K562 (cell line): ENCODE measurements around the gene UGT2A3. TPM values are rescaled to one million over a fixed set of nuclear protein-coding genes. Genes with fewer than 3 reads are reported as not detected.

Experiments
- ATAC-seq: fragments of 200-7000 bp; cut with Tn5 transposase; 3 replicates; pipeline ENCODE4 v1.9.1; 2020; ENCODE audit warnings: moderate library complexity
- BruUV-seq: library from RNA; stranded (reverse); fragments of 400-500 nt; replicated peaks from 2 replicates; lab custom pipeline; 2021; lab: Mats Ljungman, UMichigan
- CTCF ChIA-PET: fragments of 300-600 bp; formaldehyde crosslinking; extraction: SDS; loops from one replicate; lab custom pipeline; 2021; ENCODE audit warnings: low intra/inter-chr PET ratio; lab: Yijun Ruan, JAX
- POLR2A ChIA-PET: fragments of 300-600, 350-650 bp; sonication (Branson Sonifier 250); formaldehyde crosslinking; extraction: SDS; loops from one replicate; lab custom pipeline; 2021; ENCODE audit warnings: antibody characterized with exemption, inconsistent platforms; lab: Yijun Ruan, JAX
- DNase-seq, 4 experiments: peaks; one replicate each; pipeline versions ENCODE4 v3.0.0 to v3.0.0-alpha.2; 2011 to 2018; ENCODE audit warnings: low spot score in 3 of 4, mixed read lengths in 3 of 4; ENCODE audit errors: extremely low read depth in 1 of 4
- FAIRE-seq: peaks from 2 replicates; lab custom pipeline; 2011; peaks lifted over from hg19 to GRCh38; lab: Jason Lieb, UNC
- H2AFZ ChIP-seq: 2 replicates; pipeline ENCODE4 v1.6.0; 2011; ENCODE audit warnings: low read depth, low read length, control low read depth, inconsistent platforms
- H3K27ac ChIP-seq: fragments of 200-600 bp; 3 replicates; pipeline ENCODE4 v1.8.0; 2011; ENCODE audit warnings: low read depth, mild to moderate bottlenecking, control low read depth, inconsistent platforms, low read length, moderate library complexity, mixed read lengths; ENCODE audit errors: extremely low read depth
- H3K27me3 ChIP-seq, 2 experiments: fragments of 300-600 bp in 1 of 2; 2 replicates in 1 of 2; 3 replicates in 1 of 2; pipeline versions ENCODE4 v1.6.0 to v1.8.0; 2011; ENCODE audit warnings: inconsistent platforms in 2 of 2, low read length in 2 of 2, mild to moderate bottlenecking in 1 of 2, mixed read lengths in 1 of 2, moderate library complexity in 1 of 2; ENCODE audit not compliant: control insufficient read depth in 2 of 2, insufficient read depth in 2 of 2
- H3K36me3 ChIP-seq: fragments of 300-600 bp; 3 replicates; pipeline ENCODE4 v1.8.0; 2011; ENCODE audit warnings: mild to moderate bottlenecking, low read length, inconsistent platforms; ENCODE audit not compliant: control insufficient read depth, insufficient read depth
- H3K4me1 ChIP-seq, 2 experiments: fragments of 200-600 bp in 1 of 2; replicated peaks in 1 of 2; 2 replicates in 1 of 2; 3 replicates in 1 of 2; pipeline versions ENCODE4 v1.5.1 to v1.8.0; 2011; ENCODE audit warnings: inconsistent platforms in 2 of 2, low read length in 2 of 2, mild to moderate bottlenecking in 1 of 2, mixed read lengths in 1 of 2, moderate library complexity in 1 of 2; ENCODE audit not compliant: control insufficient read depth in 2 of 2, insufficient read depth in 2 of 2
- H3K4me2 ChIP-seq: 2 replicates; pipeline ENCODE4 v1.6.1; 2011; ENCODE audit warnings: low read length, control low read depth, inconsistent platforms, mixed read lengths; ENCODE audit not compliant: insufficient read depth
- H3K4me3 ChIP-seq: fragments of 200-600 bp; sonication (generic), shearing (Covaris generic); 2 replicates; pipeline ENCODE4 v1.5.1; 2016; ENCODE audit warnings: control low read depth, inconsistent platforms
- H3K79me2 ChIP-seq: fragments of 200-600 bp; 3 replicates; pipeline ENCODE4 v1.8.0; 2011; ENCODE audit warnings: low read length, inconsistent platforms; ENCODE audit not compliant: control insufficient read depth, insufficient read depth
- H3K9ac ChIP-seq, 2 experiments: 2 replicates each; pipeline versions ENCODE4 v1.6.0 to v1.6.1; 2011; ENCODE audit warnings: low read depth in 2 of 2, low read length in 2 of 2, control low read depth in 1 of 2, inconsistent platforms in 1 of 2, mild to moderate bottlenecking in 1 of 2, mixed read lengths in 1 of 2; ENCODE audit not compliant: insufficient read depth in 1 of 2
- H3K9me1 ChIP-seq: one replicate; pipeline ENCODE4 v1.6.0; 2011; ENCODE audit warnings: inconsistent platforms, mild to moderate bottlenecking, low read length, moderate library complexity; ENCODE audit not compliant: control insufficient read depth, insufficient read depth
- H3K9me3 ChIP-seq: replicated peaks from 2 replicates; pipeline ENCODE4 v1.5.1; 2011; ENCODE audit warnings: low read depth, low read length, inconsistent platforms; ENCODE audit not compliant: control insufficient read depth, insufficient read depth
- H4K20me1 ChIP-seq: replicated peaks from 2 replicates; pipeline ENCODE4 v1.6.1; 2011; ENCODE audit warnings: low read length, inconsistent platforms, mixed read lengths; ENCODE audit not compliant: control insufficient read depth, insufficient read depth
- ASH1L ChIP-seq: fragments of 450-650 bp; IDR thresholded peaks from 2 replicates; pipeline ENCODE4 v1.6.1; 2018; ENCODE audit warnings: borderline replicate concordance, mild to moderate bottlenecking, low read depth; ENCODE audit not compliant: partially characterized antibody
- MEIS2 ChIP-seq: fragments of 450-650 bp; IDR thresholded peaks from 2 replicates; pipeline ENCODE4 v1.6.1; 2014; ENCODE audit warnings: mild to moderate bottlenecking; ENCODE audit not compliant: partially characterized antibody
- MTA3 ChIP-seq: fragments of 450-650 bp; formaldehyde crosslinking; IDR thresholded peaks from 2 replicates; pipeline ENCODE4 v1.6.1; 2017; ENCODE audit warnings: mild to moderate bottlenecking, borderline replicate concordance
- NFXL1 ChIP-seq: fragments of 450-650 bp; formaldehyde crosslinking; IDR thresholded peaks from 2 replicates; pipeline ENCODE4 v1.4.0; 2021; ENCODE audit warnings: mild to moderate bottlenecking
- RBM17 ChIP-seq: fragments of 200-400 bp; formaldehyde crosslinking; IDR thresholded peaks from 2 replicates; pipeline ENCODE4 v1.6.1; 2017; ENCODE audit warnings: low read depth, mild to moderate bottlenecking, low read length, borderline replicate concordance
- SMAD4 ChIP-seq: fragments of 250-450 bp; sonication (Bioruptor Pico); conservative IDR thresholded peaks from 2 replicates; pipeline ENCODE4 v1.8.0; 2021; ENCODE audit warnings: inconsistent platforms, mild to moderate bottlenecking, moderate library complexity
- STAT5B ChIP-seq: fragments of 250-450 bp; sonication (Bioruptor Pico); IDR thresholded peaks from 2 replicates; pipeline ENCODE4 v1.8.0; 2021; ENCODE audit warnings: mild to moderate bottlenecking, inconsistent platforms
- TFAP4 ChIP-seq: sonication (generic); formaldehyde crosslinking; IDR thresholded peaks from 2 replicates; pipeline ENCODE4 v1.8.0; 2022; ENCODE audit warnings: missing genetic modification reagents, mild to moderate bottlenecking, moderate library complexity, borderline replicate concordance
- ZNF165 ChIP-seq: fragments of 250-450 bp; sonication (Bioruptor Pico); IDR thresholded peaks from 2 replicates; pipeline ENCODE4 v1.4.0; 2020; ENCODE audit warnings: borderline replicate concordance
- ZNF232 ChIP-seq: sonication (generic); formaldehyde crosslinking; IDR thresholded peaks from 2 replicates; pipeline ENCODE4 v1.8.0; 2022; ENCODE audit warnings: mild to moderate bottlenecking, missing genetic modification reagents
- ZNF280A ChIP-seq: fragments of 450-650 bp; IDR thresholded peaks from 2 replicates; pipeline ENCODE4 v1.6.1; 2018; ENCODE audit warnings: mild to moderate bottlenecking, low read depth; ENCODE audit not compliant: partially characterized antibody
- ZNF354B ChIP-seq: fragments of 250-450 bp; sonication (Bioruptor Pico); IDR thresholded peaks from 2 replicates; pipeline ENCODE4 v1.4.0; 2020
- ZNF699 ChIP-seq: fragments of 250-450 bp; sonication (Bioruptor Pico); IDR thresholded peaks from 2 replicates; pipeline ENCODE4 v1.8.0; 2021; ENCODE audit warnings: mild to moderate bottlenecking, moderate library complexity; ENCODE audit not compliant: insufficient replicate concordance
- WGBS: fragments of 100-300 bp; shearing (Covaris generic); methylation state at CpG from one replicate; pipeline ENCODE4 v1.1.6; 2016; ENCODE audit warnings: low coverage, mixed read lengths; ENCODE audit not compliant: insufficient coverage; ENCODE audit errors: missing lambda C conversion rate; 5-methylcytosine and 5-hydroxymethylcytosine counted together
- in situ Hi-C: fragments of 300-500 bp; cut with MboI; formaldehyde crosslinking; loops from 4 replicates; pipeline ENCODE4 v1.15.0; 2018; ENCODE audit warnings: inconsistent platforms, mixed read lengths
- intact Hi-C: fragments of 100-400 bp; cut with micrococcal nuclease; formaldehyde crosslinking; loops from 2 replicates; pipeline ENCODE4 v1.14.2; 2022
- polyA plus RNA-seq, 8 experiments: library from polyadenylated mRNA; depleted of rRNA in 4 of 8; stranded (reverse) in 5 of 8; unstranded in 3 of 8; fragments of >200 nt; fragmentation: Nextera tagmentation in 2 of 8; fragmentation: Illumina TruSeq in 1 of 8; extraction: Ambion mirVana in 2 of 8; extraction: Trizol in 1 of 8; gene quantifications; 2 replicates each; pipeline versions ENCODE4 v1.2.1 to v1.2.3, GENCODE V29; 2011 to 2014; ENCODE audit warnings: inconsistent platforms in 1 of 8, missing spikeins in 1 of 8
- total RNA-seq, 7 experiments: library from RNA; depleted of rRNA in 6 of 7; stranded (reverse); fragments of >200 nt in 6 of 7; fragmentation: Illumina TruSeq in 2 of 7; extraction: Trizol in 2 of 7; gene quantifications; 2 replicates each; pipeline versions ENCODE4 v1.2.1 to v1.2.3, GENCODE V29; 2011 to 2021; ENCODE audit warnings: low replicate concordance in 1 of 7
- TF ChIP-seq, protein P1 (sequence below): fragments of 450-650 bp; IDR thresholded peaks from 2 replicates; pipeline ENCODE4 v1.6.1; 2014; ENCODE audit warnings: low read depth, mild to moderate bottlenecking, moderate library complexity, borderline replicate concordance
- TF ChIP-seq, protein P2 (sequence below): sonication (generic); formaldehyde crosslinking; IDR thresholded peaks from 2 replicates; pipeline ENCODE4 v1.8.1; 2022; ENCODE audit warnings: missing genetic modification reagents

The UGT2A3 gene
- total and polyA plus RNA-seq, 9 of the 15 experiments (the other 6 are each of a cell fraction or from before 2014, with no cell fraction given), result not detected

DNA sequence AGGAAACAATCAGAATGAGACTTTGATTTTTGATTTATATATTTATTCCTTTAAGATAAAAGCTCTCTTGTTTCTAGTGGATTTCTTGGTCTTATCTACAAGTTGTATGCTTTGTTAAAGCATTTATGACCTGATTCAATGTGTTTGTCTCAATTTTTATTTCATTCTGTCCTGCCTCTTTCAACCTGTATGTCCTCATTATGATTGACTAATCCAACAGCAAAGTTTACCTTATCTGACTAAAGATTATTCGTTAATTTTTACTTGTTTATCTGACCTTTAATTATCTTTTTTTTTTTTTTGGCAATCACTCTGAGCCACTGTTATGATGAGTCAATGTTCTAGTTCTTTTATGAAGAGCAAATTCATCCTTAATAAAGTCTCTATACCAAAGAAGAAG, 54.9 kb downstream of the UGT2A3 start:
- ChIA-PET CTCF (no interaction called here), POLR2A (no interaction called here)
- Histone ChIP-seq H4K20me1 (no peaks in the 10 kb centered on the region), H3K9ac (no peak overlapping the region), H3K9me3 (no peaks in the 10 kb centered on the region), H3K79me2 (no peaks in the 10 kb centered on the region), H3K9me1 (no peaks in the 10 kb centered on the region), H3K4me1 (no peaks in the 10 kb centered on the region), H3K4me3 (no peak overlapping the region), H2AFZ (no peak overlapping the region), H3K36me3 (no peaks in the 10 kb centered on the region), H3K4me2 (no peak overlapping the region), H3K27me3 (no peaks in the 10 kb centered on the region), H3K27ac (no peak overlapping the region)
- no peak for ATAC-seq
- intact Hi-C loops, result no loop called here
- DNase-seq, result no peak
- 6% methylated on average over 1 of the region's 1 CpG for WGBS
- BruUV-seq, result no TSS peak
- TF ChIP-seq STAT5B (CRISPR knock-in tag) (no peak), ZNF280A (no peak), SMAD4 (CRISPR knock-in tag) (no peak), ZNF354B (CRISPR knock-in tag) (no peak), RBM17 (no peak), MTA3 (no peak), ZNF232 (CRISPR knock-in tag) (no peak), TFAP4 (CRISPR knock-in tag) (no peak), MEIS2 (no peak), ASH1L (no peak), ZNF699 (CRISPR knock-in tag) (no peak), ZNF165 (CRISPR knock-in tag) (no peak), NFXL1 (CRISPR knock-in tag) (no peak)
- TF ChIP-seq, protein P1, sequence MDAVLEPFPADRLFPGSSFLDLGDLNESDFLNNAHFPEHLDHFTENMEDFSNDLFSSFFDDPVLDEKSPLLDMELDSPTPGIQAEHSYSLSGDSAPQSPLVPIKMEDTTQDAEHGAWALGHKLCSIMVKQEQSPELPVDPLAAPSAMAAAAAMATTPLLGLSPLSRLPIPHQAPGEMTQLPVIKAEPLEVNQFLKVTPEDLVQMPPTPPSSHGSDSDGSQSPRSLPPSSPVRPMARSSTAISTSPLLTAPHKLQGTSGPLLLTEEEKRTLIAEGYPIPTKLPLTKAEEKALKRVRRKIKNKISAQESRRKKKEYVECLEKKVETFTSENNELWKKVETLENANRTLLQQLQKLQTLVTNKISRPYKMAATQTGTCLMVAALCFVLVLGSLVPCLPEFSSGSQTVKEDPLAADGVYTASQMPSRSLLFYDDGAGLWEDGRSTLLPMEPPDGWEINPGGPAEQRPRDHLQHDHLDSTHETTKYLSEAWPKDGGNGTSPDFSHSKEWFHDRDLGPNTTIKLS, result no peak
- TF ChIP-seq, protein P2, sequence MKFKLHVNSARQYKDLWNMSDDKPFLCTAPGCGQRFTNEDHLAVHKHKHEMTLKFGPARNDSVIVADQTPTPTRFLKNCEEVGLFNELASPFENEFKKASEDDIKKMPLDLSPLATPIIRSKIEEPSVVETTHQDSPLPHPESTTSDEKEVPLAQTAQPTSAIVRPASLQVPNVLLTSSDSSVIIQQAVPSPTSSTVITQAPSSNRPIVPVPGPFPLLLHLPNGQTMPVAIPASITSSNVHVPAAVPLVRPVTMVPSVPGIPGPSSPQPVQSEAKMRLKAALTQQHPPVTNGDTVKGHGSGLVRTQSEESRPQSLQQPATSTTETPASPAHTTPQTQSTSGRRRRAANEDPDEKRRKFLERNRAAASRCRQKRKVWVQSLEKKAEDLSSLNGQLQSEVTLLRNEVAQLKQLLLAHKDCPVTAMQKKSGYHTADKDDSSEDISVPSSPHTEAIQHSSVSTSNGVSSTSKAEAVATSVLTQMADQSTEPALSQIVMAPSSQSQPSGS (CRISPR knock-in tag), result no peak
- in situ Hi-C loops, result no loop called here
- FAIRE-seq, result no peak
